Stimulated activated CD4-positive, alpha-beta T cell treated with anti-CD3 and anti-CD28 coated beads, TNF-alpha, amount 100 ng/mL, for 1 hour (primary cell): ENCODE data around the gene GORASP2.

Source experiments
- DNase-seq, 3 donors: peaks; one replicate each; pipeline ENCODE4 v3.0.0-alpha.2; 2020; ENCODE audit warnings: low read depth in 3 of 3, low spot score in 1 of 3

GORASP2 gene

GRCh38 chr2:170996316-170996715 lies 67.3 kb downstream of the GORASP2 start:
- DNase-seq = no peak

DNA sequence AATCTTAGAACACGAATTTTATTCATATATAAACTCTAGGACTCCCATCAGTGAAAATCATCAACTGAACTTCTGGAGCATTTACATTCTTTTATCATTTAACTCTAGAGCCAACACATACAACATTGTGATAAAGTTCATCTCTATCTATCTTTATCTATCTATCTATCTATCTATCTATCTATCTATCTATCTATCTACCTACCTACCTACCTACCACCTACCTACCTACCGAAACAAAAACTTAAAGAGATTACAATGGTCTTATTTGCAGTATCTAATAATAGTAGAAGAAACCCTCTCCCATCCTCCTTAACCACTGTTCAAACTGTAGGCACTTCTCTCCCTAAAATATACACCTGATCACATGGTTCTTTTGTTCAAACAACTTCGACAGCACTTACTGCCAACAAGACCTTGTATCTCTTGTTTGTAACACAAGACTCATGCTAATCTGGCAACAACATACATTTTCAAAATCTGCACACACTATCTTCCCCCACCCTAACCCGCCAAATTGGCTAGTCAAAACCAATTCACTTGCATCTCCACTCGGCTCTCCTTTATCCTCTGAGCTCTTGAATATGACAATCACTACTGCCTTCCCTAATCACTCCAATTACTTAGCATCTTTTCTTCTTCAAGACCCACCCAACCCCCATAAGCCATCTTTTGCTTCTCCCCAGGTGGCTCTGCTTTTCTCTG lies 69.0 kb downstream of the GORASP2 start:
- DNase-seq = no peak

DNA sequence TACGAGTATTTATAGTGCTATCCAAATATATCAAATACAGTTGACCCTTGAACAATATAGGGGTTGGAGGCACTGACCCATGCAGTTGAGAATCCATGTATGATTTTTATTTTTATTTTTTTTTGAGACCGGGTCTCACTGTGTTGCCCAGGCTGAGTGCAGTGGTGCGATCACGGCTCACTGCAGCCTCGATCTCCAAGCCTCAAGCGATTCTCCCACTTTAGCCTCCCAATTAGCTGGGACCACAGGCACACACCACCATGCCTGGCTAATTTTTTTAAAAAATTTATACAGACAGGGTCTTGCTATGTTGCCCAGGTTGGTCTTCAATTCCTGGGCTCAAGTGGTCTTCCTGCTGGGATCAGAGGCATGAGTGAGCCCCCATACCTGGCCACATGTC lies 70.6 kb downstream of the GORASP2 start:
- DNase-seq = no peak

DNA sequence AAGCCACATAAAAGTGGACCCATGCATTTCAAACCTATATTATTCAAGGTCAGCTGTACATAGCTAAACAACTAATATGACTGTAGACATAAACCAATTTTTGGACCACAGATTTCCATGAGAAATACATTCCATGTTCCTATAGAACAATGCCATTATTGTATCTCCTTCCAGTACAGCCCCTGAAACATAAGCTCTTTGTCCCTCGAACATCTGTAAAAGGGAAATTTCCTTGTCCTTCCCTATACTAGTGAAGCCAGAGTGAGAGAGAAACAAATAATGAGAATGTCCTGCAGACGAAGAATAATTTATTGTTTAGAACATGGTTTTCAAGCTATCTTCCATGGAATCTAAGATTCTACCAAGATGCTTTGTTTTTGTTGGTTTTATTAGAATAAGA lies 75.3 kb downstream of the GORASP2 start:
- no peak for DNase-seq

DNA sequence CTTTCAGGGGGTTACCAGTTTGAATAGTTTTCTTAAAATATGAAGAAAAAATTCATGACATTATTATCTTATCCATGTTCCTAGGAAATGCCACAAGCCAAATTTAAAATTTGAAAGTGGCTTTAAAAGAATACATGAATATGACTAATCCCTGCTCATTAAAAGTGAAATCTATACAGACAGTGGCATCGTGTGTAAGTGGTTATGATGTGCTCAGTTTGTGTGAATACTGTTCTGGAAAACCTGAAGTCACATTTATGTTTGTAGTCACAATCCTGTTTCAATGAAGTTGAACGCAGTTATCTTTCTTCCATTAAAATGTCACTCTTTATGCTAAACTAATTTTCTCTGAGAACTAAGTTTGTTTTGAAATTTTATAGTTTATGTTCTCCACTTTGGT lies 75.8 kb downstream of the GORASP2 start:
- no peak for DNase-seq

- no peak for DNase-seq
Measured at GRCh38 chr2:171008550-171009205, 79.6 kb downstream of the GORASP2 start.

- no peak for DNase-seq
Measured at GRCh38 chr2:171009386-171009785, 80.3 kb downstream of the GORASP2 start.

GRCh38 chr2:171013851-171014250 lies 84.8 kb downstream of the GORASP2 start:
- DNase-seq = no peak

GRCh38 chr2:171016125-171016524 lies 87.1 kb downstream of the GORASP2 start:
- DNase-seq = no peak
